Measurements from ENCODE around the gene BMPR1A.
"Not testable (repeated sequence)": the region's sequence is repeated elsewhere in the genome, so short reads cannot be mapped to it uniquely, and the experiment has no call there.

BMPR1A gene

GRCh38 chr10:86899670-86900276 is 143.4 kb downstream of the BMPR1A start:
- peak; percentile 72 for DNase-seq

- DNase-seq: no peak
These were observed 144.5 kb downstream of the BMPR1A start for GRCh38 chr10:86900955-86901354.

GRCh38 chr10:86904600-86904999 is 148.2 kb downstream of the BMPR1A start:
- no peak for DNase-seq

GRCh38 chr10:86905429-86905828 is 149.0 kb downstream of the BMPR1A start:
- no peak for DNase-seq

- DNase-seq: no peak
These were observed 158.3 kb downstream of the BMPR1A start for GRCh38 chr10:86914734-86915133.

GRCh38 chr10:86918022-86918471 is 161.6 kb downstream of the BMPR1A start:
- DNase-seq: no peak

GRCh38 chr10:86922553-86922961 is 166.1 kb downstream of the BMPR1A start:
- DNase-seq: no peak

- DNase-seq: no peak
These were observed 173.3 kb downstream of the BMPR1A start for GRCh38 chr10:86929468-86930380.

- DNase-seq: peak; percentile 8
These were observed 175.5 kb downstream of the BMPR1A start for GRCh38 chr10:86931872-86932271.

- DNase-seq: no peak
These were observed 176.3 kb downstream of the BMPR1A start for GRCh38 chr10:86932674-86933073.

GRCh38 chr10:86934162-86934711 is 177.8 kb downstream of the BMPR1A start:
- DNase-seq: not testable (repeated sequence)

- DNase-seq: no peak
These were observed 180.5 kb downstream of the BMPR1A start for GRCh38 chr10:86936661-86937501.

- no peak for DNase-seq
These were observed 181.2 kb downstream of the BMPR1A start for GRCh38 chr10:86937502-86938154.

- DNase-seq: no peak
These were observed 181.8 kb downstream of the BMPR1A start for GRCh38 chr10:86938260-86938659.

- not testable (repeated sequence) for DNase-seq
These were observed 183.7 kb downstream of the BMPR1A start for GRCh38 chr10:86940076-86940475.

- DNase-seq: no peak
These were observed 184.3 kb downstream of the BMPR1A start for GRCh38 chr10:86940677-86941076.

GRCh38 chr10:86941426-86941825 is 185.0 kb downstream of the BMPR1A start:
- DNase-seq: no peak

GRCh38 chr10:86941991-86942421 is 185.6 kb downstream of the BMPR1A start:
- no peak for DNase-seq

GRCh38 chr10:86942441-86943315 is 186.3 kb downstream of the BMPR1A start:
- DNase-seq: no peak

GRCh38 chr10:86943316-86944030 is 187.1 kb downstream of the BMPR1A start:
- DNase-seq: no peak

GRCh38 chr10:86944031-86944419 is 187.6 kb downstream of the BMPR1A start:
- DNase-seq: no peak
